WTC11 (cell line): ENCODE results near the gene ADAM19. TPM values are rescaled to one million over a fixed set of nuclear protein-coding genes. Genes with fewer than 3 reads are reported as not detected.

Experiments
- ATAC-seq: fragments of 200-7000 bp; cut with Tn5 transposase; 2 replicates; pipeline ENCODE4 v1.10.0; 2021; ENCODE audit warnings: mild to moderate bottlenecking, moderate library complexity
- CTCF ChIA-PET: fragments of 300-600 bp; sonication (Branson Sonifier 250); formaldehyde crosslinking; loops from one replicate; lab custom pipeline; 2021; ENCODE audit warnings: antibody characterized with exemption; lab: Charles Lee
- POLR2A ChIA-PET: fragments of 350-600 bp; sonication (Branson Sonifier 250); formaldehyde crosslinking; loops from one replicate; lab custom pipeline; 2021; ENCODE audit warnings: antibody characterized with exemption; lab: Charles Lee
- DNase-seq: peaks from one replicate; pipeline ENCODE4 v3.0.0; 2021; ENCODE audit warnings: low spot score
- H3K27ac Mint-ChIP-seq: 2 replicates; pipeline ENCODE4 v1.8.0; 2021; ENCODE audit warnings: mixed read lengths
- H3K27me3 Mint-ChIP-seq: 2 replicates; pipeline ENCODE4 v1.8.0; 2021; ENCODE audit warnings: low read depth, mild to moderate bottlenecking, moderate library complexity, mixed read lengths
- H3K36me3 Mint-ChIP-seq: 2 replicates; pipeline ENCODE4 v1.8.0; 2021; ENCODE audit warnings: mixed read lengths
- H3K4me1 Mint-ChIP-seq: 2 replicates; pipeline ENCODE4 v1.8.0; 2022; ENCODE audit warnings: mixed read lengths
- H3K4me3 Mint-ChIP-seq: 2 replicates; pipeline ENCODE4 v1.8.0; 2021; ENCODE audit warnings: mild to moderate bottlenecking, moderate library complexity, mixed read lengths
- H3K9me3 Mint-ChIP-seq: 2 replicates; pipeline ENCODE4 v1.8.0; 2021; ENCODE audit warnings: mixed read lengths
- AR ChIP-seq: fragments of 250-450 bp; sonication (Bioruptor Pico); IDR thresholded peaks from 2 replicates; pipeline ENCODE4 v1.9.0; 2021; ENCODE audit warnings: mild to moderate bottlenecking
- ARID4B ChIP-seq: sonication (generic); formaldehyde crosslinking; IDR thresholded peaks from 2 replicates; pipeline ENCODE4 v1.8.0; 2023; ENCODE audit warnings: missing genetic modification reagents, mild to moderate bottlenecking, borderline replicate concordance
- CBFB ChIP-seq: sonication (generic); formaldehyde crosslinking; IDR thresholded peaks from 2 replicates; pipeline ENCODE4 v1.8.1; 2022; ENCODE audit warnings: mild to moderate bottlenecking, low read depth, missing genetic modification reagents
- CTCF ChIP-seq: fragments of 200-600 bp; IDR thresholded peaks from 2 replicates; pipeline ENCODE4 v1.8.0; 2022; ENCODE audit warnings: antibody characterized with exemption
- E2F5 ChIP-seq: sonication (generic); formaldehyde crosslinking; IDR thresholded peaks from 2 replicates; pipeline ENCODE4 v1.8.1; 2022; ENCODE audit warnings: mild to moderate bottlenecking, moderate library complexity, missing genetic modification reagents
- ESRRA ChIP-seq: sonication (generic); formaldehyde crosslinking; IDR thresholded peaks from 2 replicates; pipeline ENCODE4 v1.8.1; 2022; ENCODE audit warnings: mild to moderate bottlenecking, missing genetic modification reagents, borderline replicate concordance
- FOXP4 ChIP-seq: sonication (generic); formaldehyde crosslinking; IDR thresholded peaks from 2 replicates; pipeline ENCODE4 v1.8.0; 2022; ENCODE audit warnings: mild to moderate bottlenecking, missing genetic modification reagents
- GABPB1 ChIP-seq: sonication (generic); formaldehyde crosslinking; IDR thresholded peaks from 2 replicates; pipeline ENCODE4 v1.8.1; 2023; ENCODE audit warnings: mild to moderate bottlenecking, missing genetic modification reagents
- JAZF1 ChIP-seq: fragments of 250-450 bp; sonication (Bioruptor Pico); IDR thresholded peaks from 2 replicates; pipeline ENCODE4 v1.9.0; 2021; ENCODE audit warnings: moderate library complexity, mild to moderate bottlenecking, inconsistent platforms
- MLX ChIP-seq: sonication (generic); formaldehyde crosslinking; IDR thresholded peaks from 2 replicates; pipeline ENCODE4 v1.8.1; 2023; ENCODE audit warnings: mild to moderate bottlenecking, missing genetic modification reagents, moderate library complexity
- NFYB ChIP-seq: sonication (generic); formaldehyde crosslinking; conservative IDR thresholded peaks from 2 replicates; pipeline ENCODE4 v1.8.0; 2022; ENCODE audit warnings: low read depth, missing genetic modification reagents
- NR3C1 ChIP-seq: sonication (generic); formaldehyde crosslinking; conservative IDR thresholded peaks from 2 replicates; pipeline ENCODE4 v1.8.1; 2023; ENCODE audit warnings: low read depth, mild to moderate bottlenecking, missing genetic modification reagents
- PRDM15 ChIP-seq: sonication (generic); formaldehyde crosslinking; IDR thresholded peaks from 2 replicates; pipeline ENCODE4 v1.8.0; 2022; ENCODE audit warnings: missing genetic modification reagents
- PRRX2 ChIP-seq: fragments of 250-450 bp; sonication (Bioruptor Pico); IDR thresholded peaks from 2 replicates; pipeline ENCODE4 v1.8.0; 2021; ENCODE audit warnings: mild to moderate bottlenecking
- RORB ChIP-seq: fragments of 250-450 bp; sonication (Bioruptor Pico); IDR thresholded peaks from 2 replicates; pipeline ENCODE4 v1.9.0; 2021; ENCODE audit warnings: mild to moderate bottlenecking
- SP1 ChIP-seq: sonication (generic); formaldehyde crosslinking; conservative IDR thresholded peaks from 2 replicates; pipeline ENCODE4 v1.8.1; 2022; ENCODE audit warnings: missing genetic modification reagents
- ZBTB43 ChIP-seq: sonication (generic); formaldehyde crosslinking; IDR thresholded peaks from 2 replicates; pipeline ENCODE4 v1.8.1; 2023; ENCODE audit warnings: mild to moderate bottlenecking, missing genetic modification reagents
- ZNF138 ChIP-seq: sonication (generic); formaldehyde crosslinking; conservative IDR thresholded peaks from 2 replicates; pipeline ENCODE4 v1.8.1; 2022; ENCODE audit warnings: mild to moderate bottlenecking, moderate library complexity, missing genetic modification reagents
- ZNF671 ChIP-seq: fragments of 250-450 bp; sonication (Bioruptor Pico); IDR thresholded peaks from 2 replicates; pipeline ENCODE4 v1.8.0; 2021; ENCODE audit warnings: mild to moderate bottlenecking
- total RNA-seq: library from RNA; stranded (reverse); gene quantifications from 3 replicates; pipeline ENCODE4 v1.2.3, GENCODE V29; 2021

The ADAM19 gene
- total RNA-seq, 1 experiment from 2014 or later, result 28.6 TPM

- no peak for DNase-seq
- no peak for ATAC-seq
- Mint-ChIP-seq H3K4me3 (no peak overlapping the region), H3K27ac (no peak overlapping the region), H3K9me3 (no peaks in the 10 kb centered on the region), H3K4me1 (peaks cover 16% of the 10 kb centered on the region), H3K27me3 (no peaks in the 10 kb centered on the region; the same call in 1 of the 2 replicates), H3K36me3 (no peaks in the 10 kb centered on the region; the same call in 1 of the 2 replicates)
- CTCF ChIA-PET, result no interaction called here
- POLR2A ChIA-PET, result no interaction called here
- no peak for TF ChIP-seq PRRX2 (CRISPR knock-in tag)
- no peak for TF ChIP-seq MLX
- TF ChIP-seq FOXP4 (CRISPR knock-in tag), result no peak
- TF ChIP-seq NFYB (CRISPR knock-in tag), result no peak
- no peak for TF ChIP-seq SP1 (CRISPR knock-in tag)
- no peak for TF ChIP-seq PRDM15 (CRISPR knock-in tag)
- TF ChIP-seq CTCF, result no peak
- no peak for TF ChIP-seq ZBTB43 (CRISPR knock-in tag)
- TF ChIP-seq JAZF1 (CRISPR knock-in tag), result no peak
- no peak for TF ChIP-seq CBFB (CRISPR knock-in tag)
- no peak for TF ChIP-seq ZNF138 (CRISPR knock-in tag)
- TF ChIP-seq ZNF671 (CRISPR knock-in tag), result no peak
- TF ChIP-seq GABPB1 (CRISPR knock-in tag), result no peak
- no peak for TF ChIP-seq ARID4B (CRISPR knock-in tag)
- no peak for TF ChIP-seq RORB (CRISPR knock-in tag)
- no peak for TF ChIP-seq ESRRA
- no peak for TF ChIP-seq E2F5 (CRISPR knock-in tag)
- TF ChIP-seq NR3C1 (CRISPR knock-in tag), result no peak
- TF ChIP-seq AR (CRISPR knock-in tag), result no peak
These were observed 45.2 kb downstream of the ADAM19 start for GRCh38 chr5:157530226-157530972.
